ENCODE data around the gene FGFR3. TPM values are rescaled to one million over a fixed set of nuclear protein-coding genes. Genes with fewer than 3 reads are reported as not detected.

The FGFR3 gene
- total RNA-seq, 4 donors from 2014 or later = 1.2 to 2.0 (median 1.6) TPM

GRCh38 chr4:1798580-1799386, 5.7 kb downstream of the FGFR3 start:
- intact Hi-C loops (cut with DNase I) = no loop called here
- H3K27me3 ChIP-seq = peaks cover 12 to 79% (median 33%) of the 10 kb centered on the region in 4 donors
- 87% methylated on average over 20 of the region's 30 CpGs for WGBS

GRCh38 chr4:1799387-1800375, 6.6 kb downstream of the FGFR3 start:
- no peak for DNase-seq (ENCODE audit: extremely low spot score)
- TF ChIP-seq POLR2A (IDR thresholded peaks at IDR 0.05; ENCODE audit: low read depth) (no peak), CTCF (IDR thresholded peaks at IDR 0.05) (no peak), POLR2AphosphoS5 (IDR thresholded peaks at IDR 0.05) (no peak), EP300 (IDR thresholded peaks at IDR 0.05) (no peak)
- Histone ChIP-seq H3K27me3 (peaks cover 4 to 71% (median 24%) of the 10 kb centered on the region in 4 donors), H3K4me1 (peaks cover 8 to 16% (median 11%) of the 10 kb centered on the region in 4 donors), H3K4me3 (no peak overlapping the region), H3K9me3 (no peaks in the 10 kb centered on the region), H3K27ac (replicated peaks in 1 of 4) (no peak overlapping the region), H3K36me3 (no peaks in the 10 kb centered on the region)
- WGBS = 91% methylated on average over 23 of the region's 41 CpGs
- intact Hi-C loops (cut with DNase I) = no loop called here

More at GRCh38 chr4:1798580-1799386, 5.7 kb downstream of the FGFR3 start:
- Histone ChIP-seq H3K9me3 (no peaks in the 10 kb centered on the region), H3K27ac (replicated peaks in 1 of 4) (no peak overlapping the region), H3K4me3 (no peak overlapping the region), H3K36me3 (no peaks in the 10 kb centered on the region), H3K4me1 (peaks cover 15 to 25% (median 20%) of the 10 kb centered on the region in 4 donors)
- no peak for DNase-seq (ENCODE audit: extremely low spot score)
- TF ChIP-seq CTCF (IDR thresholded peaks at IDR 0.05) = no peak
- TF ChIP-seq EP300 (IDR thresholded peaks at IDR 0.05) = no peak
- no peak for TF ChIP-seq POLR2A (IDR thresholded peaks at IDR 0.05; ENCODE audit: low read depth)
- TF ChIP-seq POLR2AphosphoS5 (IDR thresholded peaks at IDR 0.05) = no peak

- peaks cover 0 to 71% (median 13%) of the 10 kb centered on the region in 4 donors for H3K27me3 ChIP-seq
Measured at GRCh38 chr4:1800805-1801204, 7.7 kb downstream of the FGFR3 start.

More at GRCh38 chr4:1800805-1801204, 7.7 kb downstream of the FGFR3 start:
- H3K9me3 ChIP-seq = no peaks in the 10 kb centered on the region
- H3K4me3 ChIP-seq = no peak overlapping the region
- DNase-seq (ENCODE audit: extremely low spot score) = no peak
- TF ChIP-seq EP300 (IDR thresholded peaks at IDR 0.05) = no peak
- no peak for TF ChIP-seq POLR2AphosphoS5 (IDR thresholded peaks at IDR 0.05)
- no peak for TF ChIP-seq POLR2A (IDR thresholded peaks at IDR 0.05; ENCODE audit: low read depth)
- no peak for TF ChIP-seq CTCF (IDR thresholded peaks at IDR 0.05)
- H3K36me3 ChIP-seq = no peaks in the 10 kb centered on the region
- WGBS = 80% methylated on average over 5 of the region's 10 CpGs
- H3K4me1 ChIP-seq = peaks cover 0 to 5% (median 1%) of the 10 kb centered on the region in 4 donors
- intact Hi-C loops (cut with DNase I) = no loop called here
- no peak overlapping the region for H3K27ac ChIP-seq (replicated peaks in 1 of 4)

Measured in esophagus muscularis mucosa (tissue), 4 donors.